ENCODE data around the gene TMEM203.

GRCh38 chr9:137156567-137157375, 48.7 kb downstream of the TMEM203 start:
- no peak for TF ChIP-seq CTCF (IDR thresholded peaks at IDR 0.05)
- TF ChIP-seq POLR2A (IDR thresholded peaks at IDR 0.05): no peak
